Measurements from ENCODE around the gene LMCD1. TPM values are rescaled to one million over a fixed set of nuclear protein-coding genes. Genes with fewer than 3 reads are reported as not detected.

The LMCD1 gene
- total RNA-seq, 1 donor from 2014 or later, result 2.2 TPM

DNA sequence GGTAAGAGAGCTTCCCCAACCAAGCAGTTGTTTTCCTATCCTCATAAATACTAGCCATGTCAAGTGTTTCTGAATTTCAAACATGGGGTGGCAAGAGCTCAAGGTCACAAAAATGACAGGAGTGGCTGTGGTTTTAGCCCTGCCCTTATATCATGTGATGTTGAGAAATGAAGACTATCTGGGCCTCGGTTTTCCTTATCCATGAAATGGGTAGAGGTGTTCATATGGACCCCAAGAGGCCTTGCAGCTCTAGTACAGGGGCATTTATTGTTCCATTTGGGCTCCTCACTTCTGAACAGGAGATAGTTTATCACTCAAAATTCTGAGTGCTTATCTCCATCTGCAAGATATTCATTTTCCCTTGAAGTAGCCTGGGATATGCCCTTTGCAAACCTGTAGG, 35.8 kb downstream of the LMCD1 start:
- no peak for DNase-seq

DNA sequence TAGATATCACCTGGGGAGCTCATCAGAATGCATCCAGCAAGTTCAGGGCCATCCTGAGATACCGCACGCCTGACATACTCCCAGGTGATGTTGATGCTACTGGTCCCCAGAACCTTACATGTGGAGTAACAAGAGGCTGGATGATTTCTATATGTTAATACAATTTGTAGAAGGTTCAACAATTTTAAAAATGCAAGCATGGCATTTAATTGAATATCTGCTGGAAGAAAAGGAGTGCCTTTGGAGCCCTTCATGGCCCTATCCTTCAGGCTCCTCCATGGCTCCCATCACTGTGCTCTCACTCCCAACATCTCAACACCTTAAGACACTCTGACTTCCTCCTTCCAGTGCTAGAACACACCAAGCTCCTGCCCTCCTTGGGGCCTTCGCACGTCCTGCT, 36.6 kb downstream of the LMCD1 start:
- no peak for DNase-seq

DNA sequence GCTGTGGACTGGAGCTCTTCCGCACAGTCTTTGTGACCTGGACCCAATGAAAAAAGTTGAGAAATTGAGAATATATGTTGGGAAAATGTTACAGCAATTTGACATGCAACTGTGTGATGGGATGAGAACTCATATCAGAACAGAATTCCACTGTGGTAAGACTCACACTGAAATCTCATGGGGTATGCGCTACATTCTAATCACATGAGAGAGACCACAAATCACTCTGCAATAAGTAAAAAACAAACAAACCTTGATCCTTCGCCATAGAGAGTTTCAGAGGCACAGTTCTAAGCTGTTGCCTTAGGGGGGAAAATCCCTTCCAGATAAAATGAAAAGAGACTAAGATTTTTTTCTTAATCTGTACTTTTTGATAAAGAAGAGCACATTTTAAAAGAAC, 37.3 kb downstream of the LMCD1 start:
- DNase-seq, result no peak

DNA sequence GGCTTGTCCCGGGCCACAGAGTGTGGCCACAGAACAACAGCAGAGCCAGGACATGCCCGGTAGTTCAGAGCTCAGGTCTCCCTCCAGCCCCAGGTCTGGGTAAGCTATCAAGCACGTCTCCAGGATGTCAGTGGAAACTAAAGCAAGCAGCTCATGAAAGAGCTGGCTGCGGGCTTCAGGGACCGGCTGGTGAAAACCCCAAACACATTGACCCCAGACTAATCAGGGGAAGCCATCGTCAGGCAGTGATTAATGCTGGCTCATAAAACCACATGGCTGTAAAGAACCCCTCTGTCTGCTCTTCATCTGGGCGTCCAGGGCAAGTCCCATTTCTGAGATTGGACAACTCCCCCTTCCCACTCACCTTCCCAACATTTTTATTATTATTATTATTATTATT, 37.8 kb downstream of the LMCD1 start:
- no peak for DNase-seq

DNA sequence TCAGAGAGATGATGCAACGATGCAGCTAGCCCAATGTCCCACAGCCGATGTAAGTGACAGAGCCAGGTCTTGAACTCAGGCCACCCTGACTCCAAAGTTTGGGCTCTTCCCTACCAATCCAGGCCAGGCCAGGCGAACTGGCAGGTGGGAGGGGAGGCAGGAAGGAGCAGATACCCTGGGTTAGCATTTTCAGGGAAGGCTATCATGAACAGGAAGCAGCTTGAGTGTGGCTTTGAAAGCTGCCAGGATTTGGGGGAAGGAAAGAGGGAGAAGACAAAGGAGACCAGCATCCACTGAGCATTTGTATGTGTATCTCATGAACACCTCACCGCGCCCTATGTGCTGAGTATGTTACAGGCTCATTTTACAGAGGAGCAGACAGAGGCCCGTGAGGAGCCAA, 38.8 kb downstream of the LMCD1 start:
- DNase-seq, result no peak

DNA sequence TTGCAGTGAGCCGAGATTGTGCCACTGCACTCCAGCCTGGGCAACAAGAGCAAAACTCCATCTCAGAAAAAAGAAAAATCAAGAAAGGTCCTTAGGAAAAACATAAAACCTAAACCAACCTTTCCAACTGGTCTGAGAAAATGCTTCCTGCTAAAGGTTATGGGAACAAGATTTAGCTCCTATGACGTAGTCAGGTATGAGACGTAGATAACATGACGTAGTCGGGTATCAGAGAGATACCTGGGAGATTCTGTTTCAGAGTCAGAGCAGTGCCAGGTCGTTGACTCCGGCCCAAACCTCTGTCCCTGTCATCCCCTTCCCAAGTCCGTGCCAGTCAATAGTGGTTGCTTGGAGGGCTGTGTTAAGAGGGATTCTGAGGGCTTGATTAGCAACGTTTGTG, 39.9 kb downstream of the LMCD1 start:
- no peak for DNase-seq

DNA sequence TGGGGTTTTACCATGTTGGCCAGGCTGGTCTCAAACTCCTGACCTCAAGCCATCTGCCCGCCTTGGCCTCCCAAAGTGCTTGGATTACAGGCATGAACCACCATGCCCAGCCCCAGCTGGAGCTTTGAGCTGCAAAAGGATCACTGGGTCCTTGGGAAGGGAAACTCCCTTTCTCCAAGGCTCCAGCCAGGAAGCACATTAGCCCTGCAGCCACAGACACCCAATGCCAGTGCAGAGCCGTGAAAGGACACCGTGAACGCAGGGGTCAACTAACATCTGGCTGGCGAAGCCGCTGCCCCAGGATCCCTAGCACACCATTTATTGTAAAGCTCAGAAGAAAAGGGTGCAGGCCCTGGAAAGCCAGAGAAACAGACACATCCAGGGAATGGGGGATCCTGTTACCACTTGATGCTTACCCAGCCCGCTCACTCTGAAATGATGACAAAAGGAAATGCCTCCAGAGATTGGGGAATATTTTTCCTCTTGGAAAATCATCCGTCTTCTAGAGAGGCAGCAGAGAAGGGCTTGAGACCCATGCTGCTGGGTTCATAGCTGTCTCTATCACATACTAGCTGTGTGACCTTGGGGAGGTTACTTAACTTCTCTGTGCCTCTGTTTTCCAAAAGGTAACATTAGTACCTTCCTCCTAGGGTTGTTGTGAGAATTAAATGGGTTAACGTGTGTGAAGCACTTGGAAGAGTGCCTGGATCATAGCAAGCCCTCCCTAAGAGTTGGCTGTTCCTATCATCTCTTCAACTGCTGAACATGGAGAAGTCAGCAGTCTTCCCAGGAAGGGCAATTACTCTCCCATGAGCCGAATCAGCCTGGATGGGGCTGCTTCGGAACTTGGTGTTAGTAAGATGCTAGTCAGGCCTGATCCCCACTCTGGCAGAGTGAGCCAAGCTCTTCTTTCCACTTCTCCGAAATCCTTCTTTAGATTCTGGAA, 40.8 kb downstream of the LMCD1 start:
- DNase-seq, result no peak

DNA sequence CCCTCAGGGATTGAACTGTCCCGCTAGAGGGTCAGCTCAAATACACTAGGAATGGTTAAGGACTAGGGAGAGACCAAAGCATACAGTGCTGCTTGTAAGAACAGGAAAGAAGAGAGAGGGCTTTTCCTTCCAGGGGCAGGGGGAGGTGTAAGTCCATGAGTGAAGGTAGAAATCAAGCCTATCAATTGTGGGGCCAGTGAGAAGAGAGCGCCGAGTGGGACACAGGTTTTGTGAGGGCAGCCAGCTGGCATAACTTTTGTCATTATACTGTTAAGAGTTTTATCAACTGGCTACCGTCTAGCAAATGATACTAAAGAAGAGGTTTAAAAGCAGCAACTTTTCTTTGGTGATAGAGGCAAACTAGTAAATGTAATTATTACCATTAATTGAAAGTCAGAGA, 45.0 kb downstream of the LMCD1 start:
- no peak for DNase-seq

DNA sequence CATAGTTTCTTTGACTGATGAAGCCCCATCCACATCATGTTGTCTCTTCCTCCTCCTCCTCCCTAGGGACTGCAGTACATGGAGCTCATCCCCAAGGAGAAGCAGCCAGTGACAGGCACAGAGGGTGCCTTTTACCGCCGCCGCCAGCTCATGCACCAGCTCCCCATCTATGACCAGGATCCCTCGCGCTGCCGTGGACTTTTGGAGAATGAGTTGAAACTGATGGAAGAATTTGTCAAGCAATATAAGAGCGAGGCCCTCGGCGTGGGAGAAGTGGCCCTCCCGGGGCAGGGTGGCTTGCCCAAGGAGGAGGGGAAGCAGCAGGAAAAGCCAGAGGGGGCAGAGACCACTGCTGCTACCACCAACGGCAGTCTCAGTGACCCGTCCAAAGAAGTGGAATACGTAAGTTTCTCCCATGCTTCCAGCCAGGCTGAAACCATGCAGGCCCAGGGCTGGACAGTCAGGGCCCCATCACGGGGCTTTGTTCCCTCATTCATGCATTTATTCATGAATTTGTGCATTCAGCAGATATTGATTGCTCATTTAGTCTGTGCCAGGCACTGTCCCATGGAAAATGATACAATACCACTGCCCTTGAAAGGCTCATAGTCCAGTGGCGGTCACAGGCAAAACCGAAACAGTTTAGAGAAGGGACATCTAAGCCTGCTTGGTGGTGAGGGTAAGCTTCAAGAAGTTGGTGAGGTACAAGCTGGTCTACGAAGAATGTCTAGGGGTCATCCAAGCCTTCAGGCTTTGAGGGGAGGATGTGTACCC, 47.1 kb downstream of the LMCD1 start:
- DNase-seq, result no peak

DNA sequence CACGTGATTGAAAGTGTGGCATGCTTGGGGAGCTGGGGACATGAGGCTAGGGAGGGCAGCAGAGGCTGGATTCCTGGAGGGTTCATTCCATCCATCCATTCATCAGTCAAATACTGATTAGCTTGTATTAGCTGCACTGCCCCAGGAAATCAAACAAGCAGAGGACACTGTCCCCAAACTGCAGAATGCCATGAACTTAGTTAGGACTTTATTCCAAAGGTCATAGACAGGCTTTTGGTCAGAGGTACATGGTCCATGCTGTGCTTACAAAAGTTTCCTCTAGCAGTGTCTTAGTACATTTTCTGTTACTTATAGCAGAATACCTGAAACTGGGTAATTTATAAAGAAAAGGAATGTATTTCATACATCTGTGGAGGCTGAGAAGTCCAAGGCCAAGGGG, 47.7 kb downstream of the LMCD1 start:
- no peak for DNase-seq

DNA sequence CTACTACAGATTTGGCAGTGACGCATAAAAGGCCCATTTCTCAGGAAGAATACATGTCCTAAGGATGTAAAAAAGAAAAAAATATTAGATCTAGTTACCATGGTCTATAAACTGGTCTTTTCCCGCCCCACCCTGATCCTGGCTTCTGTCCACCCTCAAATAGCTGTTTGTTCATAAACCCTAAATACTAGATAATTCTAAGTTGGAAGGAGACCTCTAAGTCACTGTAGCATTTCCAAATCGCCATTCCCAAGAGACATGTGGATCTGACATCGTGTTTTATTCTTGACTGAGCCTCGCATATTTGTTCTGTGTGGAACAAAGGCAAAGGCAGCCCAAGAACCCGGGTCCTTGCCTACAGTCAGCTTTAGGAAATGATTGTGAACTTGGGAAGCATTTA, 49.0 kb downstream of the LMCD1 start:
- DNase-seq, result no peak

DNA sequence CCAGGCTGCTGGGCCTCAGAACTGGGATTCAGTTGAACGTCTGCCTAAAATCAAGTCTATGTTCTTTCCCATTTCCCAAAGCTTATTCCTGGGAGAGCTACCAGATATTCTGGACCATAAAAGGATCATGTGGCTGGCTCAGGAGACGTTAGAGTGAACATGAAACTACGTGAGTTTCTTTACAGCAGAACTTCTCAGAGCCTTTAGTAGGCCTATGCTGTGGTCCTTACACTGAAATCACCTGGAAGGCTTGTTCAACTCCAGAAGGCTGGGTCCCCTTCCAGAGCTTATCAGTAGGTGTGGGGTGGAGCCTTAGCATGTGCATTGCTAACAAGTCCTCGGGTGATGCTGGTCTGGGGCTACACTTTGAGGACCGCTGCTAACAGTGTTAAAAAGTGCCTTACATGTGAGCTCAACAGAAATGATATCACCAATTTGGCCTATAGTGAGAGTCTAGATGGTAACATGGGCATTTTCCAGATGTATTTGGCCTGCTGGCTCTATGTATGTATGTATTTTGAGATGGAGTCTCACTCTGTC, 50.7 kb downstream of the LMCD1 start:
- no peak for DNase-seq

DNA sequence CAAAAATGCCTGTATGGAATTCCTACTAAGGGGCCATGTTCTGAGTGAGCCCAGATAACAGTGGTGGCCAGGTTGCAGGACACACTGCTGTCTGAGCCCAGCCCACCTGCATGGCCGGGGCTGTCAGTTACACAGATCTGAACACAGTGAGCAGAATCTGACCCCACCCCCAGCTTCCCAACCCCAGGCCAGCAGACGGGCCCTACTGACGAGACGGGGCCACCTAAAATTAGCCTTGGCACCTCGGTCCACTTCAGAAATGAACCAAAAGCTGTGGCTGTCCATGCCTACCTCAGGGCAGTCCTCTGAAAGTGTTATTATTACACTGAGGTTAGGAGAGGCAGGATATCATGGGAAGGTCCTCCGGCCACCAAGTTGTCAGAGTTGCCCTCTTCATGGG, 51.8 kb downstream of the LMCD1 start:
- DNase-seq, result no peak

DNA sequence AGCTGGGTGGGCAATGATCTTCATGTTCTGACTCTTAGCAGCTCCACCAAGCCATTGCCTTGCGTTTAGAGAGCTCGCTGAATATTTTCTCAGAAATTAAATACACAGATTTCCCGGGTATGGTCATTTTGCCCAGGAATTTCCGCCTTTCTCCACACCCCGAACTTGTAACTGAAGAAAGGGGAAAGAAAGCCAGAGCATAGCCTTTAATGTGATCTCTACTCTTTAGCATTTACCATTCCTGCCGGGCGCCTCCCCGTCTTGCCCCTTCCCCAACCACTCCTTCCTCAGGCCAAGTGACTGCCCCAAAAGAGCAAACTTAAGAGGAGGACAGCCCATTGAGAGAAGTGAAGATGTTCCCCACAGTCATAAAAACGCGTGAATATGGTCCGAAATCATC, 53.1 kb downstream of the LMCD1 start:
- no peak for DNase-seq

DNA sequence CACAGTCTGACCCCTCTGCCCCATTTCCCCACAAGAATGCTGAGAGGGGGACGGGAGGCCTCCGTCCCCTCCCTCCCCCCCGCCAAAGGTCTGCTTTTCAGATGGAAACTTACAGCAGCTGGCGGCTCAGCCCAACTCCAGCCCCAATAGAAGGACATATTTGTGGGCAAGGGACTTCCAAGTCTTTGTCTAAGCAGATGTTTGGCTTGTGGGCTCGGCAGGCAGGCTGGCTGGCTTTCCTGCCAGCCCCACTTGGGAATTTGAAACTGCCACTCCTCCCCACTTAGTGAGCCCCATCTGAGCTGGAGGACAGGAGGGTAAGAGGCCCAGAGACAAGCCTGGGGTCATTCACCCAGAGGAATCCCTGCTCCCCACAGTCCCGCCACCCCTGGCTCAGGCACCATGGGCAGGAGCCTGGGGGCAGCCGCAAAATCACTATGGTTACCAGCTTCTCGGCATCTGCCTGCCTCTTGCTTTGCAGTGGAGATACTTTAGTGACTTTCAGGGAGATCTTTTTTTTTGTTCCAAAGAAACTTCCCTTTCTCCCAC, 53.6 kb downstream of the LMCD1 start:
- no peak for DNase-seq

DNA sequence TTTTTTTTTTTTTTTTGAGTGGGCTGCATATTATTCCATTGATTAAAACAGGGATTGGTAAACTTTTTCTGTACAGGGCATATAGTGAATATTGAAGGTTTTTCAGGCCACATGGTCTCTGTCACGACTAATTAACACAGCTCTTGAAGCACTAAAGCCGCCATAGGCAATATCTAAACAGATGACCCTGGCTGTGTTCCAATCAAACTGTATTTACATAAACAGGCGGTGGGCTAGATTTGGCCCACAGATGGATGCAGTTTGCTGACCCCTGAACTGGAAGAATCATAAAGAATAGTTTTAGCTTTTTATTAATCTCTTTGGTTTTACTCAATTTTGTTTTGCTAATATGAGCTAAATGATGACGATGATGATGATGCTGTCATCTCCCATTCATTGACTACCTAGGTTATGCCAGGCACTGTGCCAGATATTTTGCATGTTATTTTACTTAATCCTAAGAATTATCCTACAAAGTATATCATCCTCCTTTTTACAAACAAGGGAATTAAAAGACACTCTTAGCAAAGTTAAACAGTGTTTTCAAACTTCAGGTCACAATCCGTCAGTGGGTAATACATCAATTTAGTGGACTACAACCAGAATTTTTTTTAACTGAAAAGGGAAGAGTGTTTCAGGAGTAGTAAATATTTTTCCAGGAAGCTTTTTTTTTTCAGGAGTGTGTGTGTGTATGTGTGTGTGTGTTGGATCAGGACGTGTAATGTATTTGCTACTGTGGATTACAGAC, 54.3 kb downstream of the LMCD1 start:
- DNase-seq, result no peak

DNA sequence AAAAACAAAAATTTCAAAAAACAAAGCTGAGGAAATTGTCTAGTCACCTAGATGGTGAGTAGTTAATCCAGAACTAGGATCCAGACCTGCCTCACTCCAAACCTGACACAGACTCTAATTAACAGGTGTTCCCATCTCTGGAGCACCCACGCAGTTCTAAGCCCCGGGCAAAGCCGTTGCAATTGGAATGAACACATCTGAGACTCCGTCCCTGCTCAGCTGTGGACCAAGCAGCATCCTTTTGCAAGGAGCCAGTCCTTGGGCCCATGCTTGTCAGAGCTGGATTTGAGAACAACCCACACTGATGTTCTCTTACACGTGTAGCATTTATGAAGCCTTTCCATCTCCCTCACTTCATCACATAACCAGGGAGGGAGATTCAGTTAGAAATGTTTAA, 54.8 kb downstream of the LMCD1 start:
- DNase-seq, result no peak

DNA sequence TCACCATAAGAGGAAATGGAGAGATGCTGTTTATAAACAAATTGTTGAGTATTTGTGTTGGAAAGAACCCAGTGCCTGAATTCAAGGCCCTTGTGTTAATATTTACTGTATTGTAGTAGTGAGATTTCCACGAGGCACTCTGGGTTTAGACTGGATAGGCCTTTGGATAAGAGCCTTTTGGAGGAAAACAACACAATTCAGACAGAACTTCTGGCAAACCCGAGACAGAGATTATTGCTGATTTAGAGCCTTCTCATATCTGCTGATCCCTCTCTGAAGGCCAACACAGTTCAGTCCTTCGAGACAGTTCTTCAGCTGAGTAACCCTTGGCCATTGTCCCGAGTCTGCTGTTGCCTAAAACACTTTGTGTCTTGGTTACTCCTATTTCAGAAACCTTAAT, 55.7 kb downstream of the LMCD1 start:
- no peak for DNase-seq

DNA sequence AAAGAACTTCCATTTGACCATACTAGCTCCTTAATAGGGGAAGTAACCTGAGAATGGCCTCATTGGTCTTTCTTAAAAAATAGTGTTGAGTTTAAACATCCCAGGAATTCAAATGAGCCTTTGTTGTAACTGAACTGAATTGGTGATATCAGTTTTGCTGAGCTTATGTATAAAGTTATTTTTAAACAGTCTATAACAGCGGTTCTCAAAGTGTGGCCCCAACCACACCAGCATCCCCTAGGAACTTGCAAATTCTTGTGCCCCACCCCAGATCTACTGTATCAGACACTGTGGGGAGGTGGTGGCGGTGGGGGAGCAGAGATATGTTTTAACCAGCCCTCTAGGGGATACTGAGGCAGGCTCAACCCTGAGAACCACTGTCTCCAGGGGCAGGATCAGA, 57.0 kb downstream of the LMCD1 start:
- no peak for DNase-seq

DNA sequence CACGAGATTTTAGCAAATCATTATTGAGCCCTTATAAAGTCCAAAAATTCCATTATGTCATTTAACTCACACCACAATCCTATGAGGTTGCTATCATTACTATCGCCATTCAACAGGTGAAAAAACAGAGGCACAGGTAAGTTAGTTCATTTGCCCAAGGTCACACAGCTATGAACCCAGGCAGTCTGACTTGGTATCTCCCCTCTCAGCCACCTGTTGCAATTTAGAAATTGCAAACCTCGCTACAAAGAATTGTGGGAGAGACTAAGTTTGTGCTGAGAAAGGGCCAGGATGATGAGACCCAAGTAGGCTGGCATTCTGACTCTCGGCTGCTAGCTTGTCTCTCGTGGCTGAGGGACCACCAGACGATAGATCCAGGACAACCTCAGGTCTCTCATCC, 57.7 kb downstream of the LMCD1 start:
- no peak for DNase-seq

DNA sequence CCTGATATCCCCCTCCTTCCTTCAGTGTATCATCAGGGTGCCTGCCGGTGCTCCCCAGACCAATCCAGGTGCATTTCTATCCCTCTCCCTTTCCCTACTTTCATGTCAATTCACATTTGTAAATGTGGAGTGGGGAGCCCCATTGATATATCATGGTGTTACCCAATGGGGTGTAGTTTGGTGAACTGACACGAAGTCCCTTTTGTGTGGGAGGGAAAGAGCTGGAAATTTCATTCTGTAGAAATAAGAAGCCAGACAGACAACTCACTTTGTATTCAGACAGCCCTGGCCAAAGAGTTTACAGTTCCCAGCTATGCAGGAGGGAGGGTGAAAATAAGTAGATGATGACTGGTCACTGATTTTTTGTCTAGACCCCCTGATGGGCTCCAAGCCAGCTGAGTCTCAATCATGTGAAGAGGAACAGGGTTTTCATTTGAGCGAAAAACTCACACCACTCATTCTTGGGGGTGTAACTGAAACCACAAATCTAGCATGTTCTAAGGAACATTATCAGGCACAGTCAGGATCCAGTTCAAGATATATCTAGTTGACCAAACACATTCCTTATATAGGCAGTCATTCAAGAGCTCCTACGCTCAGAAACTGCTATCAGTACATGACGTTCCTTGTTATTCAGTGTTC, 58.9 kb downstream of the LMCD1 start:
- DNase-seq, result no peak

DNA sequence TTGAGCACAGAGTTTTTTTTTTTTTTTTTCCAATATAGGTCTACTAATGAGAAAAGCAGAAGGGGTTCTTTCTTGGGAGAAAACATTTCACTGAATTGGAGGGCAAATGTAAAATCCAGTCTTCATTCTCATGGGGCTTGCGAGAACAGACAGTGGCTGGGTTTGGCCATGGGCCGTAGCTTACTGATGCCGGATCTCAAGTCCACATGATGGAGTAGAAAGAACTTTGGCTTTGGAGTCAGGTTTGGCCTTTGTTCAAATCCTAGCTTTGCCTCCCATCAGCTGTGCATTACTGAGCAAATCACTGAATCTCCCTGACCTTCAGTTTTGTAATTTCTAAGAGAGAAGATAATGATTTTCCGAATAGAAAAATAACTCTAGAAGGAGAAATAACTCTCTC, 59.7 kb downstream of the LMCD1 start:
- DNase-seq, result no peak

Measured in occipital lobe (tissue), 2 donors.